Osteoblast (primary cell): Measurements from ENCODE around the gene VTI1A. TPM values are rescaled to one million over a fixed set of nuclear protein-coding genes. Genes with fewer than 3 reads are reported as not detected.

Experiments used
- DNase-seq: peaks from one replicate; pipeline ENCODE4 v3.0.0; 2011; ENCODE audit warnings: low spot score, mixed read lengths; ENCODE audit not compliant: insufficient read length; ENCODE audit errors: missing footprints
- H2AFZ ChIP-seq: 2 replicates; pipeline ENCODE4 v1.6.0; 2011; ENCODE audit warnings: mild to moderate bottlenecking, low read length
- H3K27ac ChIP-seq: 2 replicates; pipeline ENCODE4 v1.5.1; 2011; ENCODE audit warnings: mild to moderate bottlenecking, low read depth, low read length, moderate library complexity
- H3K27me3 ChIP-seq: 2 replicates; pipeline ENCODE4 v1.6.0; 2012; ENCODE audit warnings: mild to moderate bottlenecking, control low read depth, inconsistent platforms, low read length, moderate library complexity; ENCODE audit not compliant: insufficient read depth
- H3K36me3 ChIP-seq: 2 replicates; pipeline ENCODE4 v1.5.1; 2011; ENCODE audit warnings: mild to moderate bottlenecking, low read length, control low read depth, moderate library complexity; ENCODE audit not compliant: insufficient read depth
- H3K4me1 ChIP-seq: 2 replicates; pipeline ENCODE4 v1.5.1; 2011; ENCODE audit warnings: mild to moderate bottlenecking, low read length, control low read depth, moderate library complexity; ENCODE audit not compliant: insufficient read depth
- H3K4me2 ChIP-seq: 2 replicates; pipeline ENCODE4 v1.6.0; 2011; ENCODE audit warnings: mild to moderate bottlenecking, low read length; ENCODE audit not compliant: insufficient read depth
- H3K4me3 ChIP-seq: fragments of 200-600 bp; sonication (generic); 3 replicates; pipeline ENCODE4 v1.5.1; 2012; ENCODE audit warnings: mild to moderate bottlenecking, low read length, inconsistent platforms; ENCODE audit not compliant: insufficient read depth
- H3K79me2 ChIP-seq: 2 replicates; pipeline ENCODE4 v1.6.0; 2012; ENCODE audit warnings: mild to moderate bottlenecking, low read length, control low read depth, inconsistent platforms; ENCODE audit not compliant: insufficient read depth
- H3K9me3 ChIP-seq: 2 replicates; pipeline ENCODE4 v1.5.1; 2011; ENCODE audit warnings: low read depth, low read length, control low read depth
- H4K20me1 ChIP-seq: 2 replicates; pipeline ENCODE4 v1.6.0; 2012; ENCODE audit warnings: mild to moderate bottlenecking, low read length, control low read depth; ENCODE audit not compliant: insufficient read depth
- CTCF ChIP-seq: IDR thresholded peaks from 2 replicates; pipeline ENCODE4 v1.5.1; 2011; ENCODE audit warnings: mild to moderate bottlenecking, low read depth, low read length, moderate library complexity; ENCODE audit errors: extremely low read depth
- total RNA-seq: library from RNA; depleted of rRNA; stranded (reverse); fragments of >200 nt; gene quantifications from 2 replicates; pipeline ENCODE4 v1.2.3, GENCODE V29; 2012

Gene VTI1A
- total RNA-seq, 1 donor, result 34.7 TPM

GRCh38 chr10:112696592-112696991, 249.6 kb downstream of the VTI1A start:
- Histone ChIP-seq H3K4me2 (no peak overlapping the region), H3K27me3 (no peaks in the 10 kb centered on the region), H3K9me3 (no peaks in the 10 kb centered on the region), H3K4me3 (no peak overlapping the region), H3K79me2 (no peaks in the 10 kb centered on the region), H3K36me3 (no peaks in the 10 kb centered on the region), H4K20me1 (no peaks in the 10 kb centered on the region), H2AFZ (no peak overlapping the region), H3K4me1 (no peaks in the 10 kb centered on the region), H3K27ac (no peak overlapping the region)
- TF ChIP-seq CTCF, result no peak
- no peak for DNase-seq

- Histone ChIP-seq H3K4me2 (no peak overlapping the region), H3K36me3 (no peaks in the 10 kb centered on the region), H3K4me3 (no peak overlapping the region), H3K9me3 (no peaks in the 10 kb centered on the region), H4K20me1 (no peaks in the 10 kb centered on the region), H3K27ac (no peak overlapping the region), H3K79me2 (no peaks in the 10 kb centered on the region), H3K4me1 (no peaks in the 10 kb centered on the region), H3K27me3 (no peaks in the 10 kb centered on the region), H2AFZ (no peak overlapping the region)
- DNase-seq, result no peak
- no peak for TF ChIP-seq CTCF
These were observed 251.3 kb downstream of the VTI1A start for GRCh38 chr10:112698133-112698817.

- TF ChIP-seq CTCF, result no peak
- DNase-seq, result no peak
- Histone ChIP-seq H3K79me2 (no peaks in the 10 kb centered on the region), H3K27me3 (no peaks in the 10 kb centered on the region), H3K9me3 (no peaks in the 10 kb centered on the region), H3K36me3 (no peaks in the 10 kb centered on the region), H3K4me3 (no peak overlapping the region), H4K20me1 (no peaks in the 10 kb centered on the region), H3K4me2 (no peak overlapping the region), H3K27ac (no peak overlapping the region), H3K4me1 (no peaks in the 10 kb centered on the region), H2AFZ (no peak overlapping the region)
These were observed 251.8 kb downstream of the VTI1A start for GRCh38 chr10:112698818-112699164.

GRCh38 chr10:112700215-112700671, 253.2 kb downstream of the VTI1A start:
- H3K27me3 ChIP-seq, result no peaks in the 10 kb centered on the region
- H3K4me1 ChIP-seq, result no peaks in the 10 kb centered on the region
- H3K4me2 ChIP-seq, result no peak overlapping the region
- no peak overlapping the region for H3K4me3 ChIP-seq
- no peak overlapping the region for H3K27ac ChIP-seq
- H3K79me2 ChIP-seq, result no peaks in the 10 kb centered on the region
- H2AFZ ChIP-seq, result no peak overlapping the region
- no peak for DNase-seq
- no peaks in the 10 kb centered on the region for H4K20me1 ChIP-seq
- no peaks in the 10 kb centered on the region for H3K9me3 ChIP-seq
- H3K36me3 ChIP-seq, result no peaks in the 10 kb centered on the region
- no peak for TF ChIP-seq CTCF
